GM19193 (cell line): ENCODE data around the gene AKR1C3.

Source experiments
- POLR2A ChIP-seq: IDR thresholded peaks from 4 replicates; pipeline ENCODE4 v1.6.1; 2011; ENCODE audit not compliant: insufficient read depth, insufficient read length; ENCODE audit errors: extremely low read depth

The AKR1C3 gene

GRCh38 chr10:5081091-5081490 lies 13.1 kb upstream of the AKR1C3 start:
- TF ChIP-seq POLR2A: no peak

GRCh38 chr10:5088703-5089261 lies 5.4 kb upstream of the AKR1C3 start:
- TF ChIP-seq POLR2A: no peak

GRCh38 chr10:5089865-5090264 lies 4.3 kb upstream of the AKR1C3 start:
- TF ChIP-seq POLR2A: no peak

- no peak for TF ChIP-seq POLR2A
Observed at GRCh38 chr10:5090551-5090950, 3.7 kb upstream of the AKR1C3 start.

GRCh38 chr10:5091196-5091595 lies 3.0 kb upstream of the AKR1C3 start:
- TF ChIP-seq POLR2A: no peak

- TF ChIP-seq POLR2A: no peak
Observed at GRCh38 chr10:5092375-5092774, 1.8 kb upstream of the AKR1C3 start.

GRCh38 chr10:5092848-5093790 lies 1.1 kb upstream of the AKR1C3 start:
- no peak for TF ChIP-seq POLR2A

GRCh38 chr10:5095687-5096086 lies 1.5 kb downstream of the AKR1C3 start:
- no peak for TF ChIP-seq POLR2A

GRCh38 chr10:5096108-5096507 lies 1.9 kb downstream of the AKR1C3 start:
- TF ChIP-seq POLR2A: no peak

GRCh38 chr10:5103481-5103880 lies 9.3 kb downstream of the AKR1C3 start:
- no peak for TF ChIP-seq POLR2A

- TF ChIP-seq POLR2A: no peak
Observed at GRCh38 chr10:5105626-5106025, 11.4 kb downstream of the AKR1C3 start.

GRCh38 chr10:5106553-5106952 lies 12.3 kb downstream of the AKR1C3 start:
- TF ChIP-seq POLR2A: no peak

- no peak for TF ChIP-seq POLR2A
Observed at GRCh38 chr10:5107860-5108526, 13.8 kb downstream of the AKR1C3 start.

- TF ChIP-seq POLR2A: no peak
Observed at GRCh38 chr10:5108658-5109416, 14.6 kb downstream of the AKR1C3 start.

GRCh38 chr10:5116621-5117020 lies 22.4 kb downstream of the AKR1C3 start:
- no peak for TF ChIP-seq POLR2A
